ENCODE data around the gene HMGCS1. TPM values are rescaled to one million over a fixed set of nuclear protein-coding genes. Genes with fewer than 3 reads are reported as not detected.

The HMGCS1 gene
- total RNA-seq = 518 and 529 TPM in 2 replicates
- long read RNA-seq, transcript HMGCS1-202 (10 exons, 3,466 nt) = major isoform, 107 of 282 reads
- long read RNA-seq, transcript HMGCS1-201 (11 exons, 3,506 nt) = minor isoform, 63 of 282 reads
- long read RNA-seq, partial matches to known transcripts = 35 of 282 reads
- long read RNA-seq, other reads (novel, unspliced or antisense) = 75 of 282 reads

- Mint-ChIP-seq H3K4me3 (peak within 1 kb of the TSS; percentile 97), H3K4me1 (peaks cover 64% of the 10 kb centered on the region), H3K27ac (ENCODE audit: unreplicated experiment) (peak within 1 kb of the TSS; percentile 95), H3K36me3 (ENCODE audit: low read depth) (peaks cover 36% of the 10 kb centered on the region), H3K27me3 (ENCODE audit: low read depth) (no peaks in the 10 kb centered on the region), H3K9me3 (peaks cover 21% of the 10 kb centered on the region)
- TF ChIP-seq CTCF (conservative IDR thresholded peaks at IDR 0.05) = no peak
- peak; percentile 96 for DNase-seq (ENCODE audit: low read depth, low spot score)
Observed at GRCh38 chr5:43313035-43313853, at the start of gene HMGCS1. Gene HMGCS1, minus strand, starts transcription at chr5:43313412. Its CDS starts 14,447 bp downstream, at chr5:43298965.

- Mint-ChIP-seq H3K27ac (ENCODE audit: unreplicated experiment) (no peak overlapping the region), H3K27me3 (ENCODE audit: low read depth) (no peaks in the 10 kb centered on the region), H3K9me3 (peaks cover 16% of the 10 kb centered on the region), H3K4me1 (no peaks in the 10 kb centered on the region), H3K4me3 (no peak overlapping the region), H3K36me3 (ENCODE audit: low read depth) (peaks cover 5% of the 10 kb centered on the region)
- TF ChIP-seq CTCF (conservative IDR thresholded peaks at IDR 0.05) = no peak
- DNase-seq (ENCODE audit: low read depth, low spot score) = no peak
Observed at GRCh38 chr5:43358726-43359125, 45.5 kb upstream of the HMGCS1 start.

GRCh38 chr5:43358301-43358700 is 45.1 kb upstream of the HMGCS1 start:
- no peak for TF ChIP-seq CTCF (conservative IDR thresholded peaks at IDR 0.05)
- peaks cover 16% of the 10 kb centered on the region for H3K9me3 Mint-ChIP-seq
- peaks cover 5% of the 10 kb centered on the region for H3K36me3 Mint-ChIP-seq (ENCODE audit: low read depth)
- H3K4me3 Mint-ChIP-seq = no peak overlapping the region
- no peak for DNase-seq (ENCODE audit: low read depth, low spot score)
- H3K27ac Mint-ChIP-seq (ENCODE audit: unreplicated experiment) = no peak overlapping the region
- H3K27me3 Mint-ChIP-seq (ENCODE audit: low read depth) = no peaks in the 10 kb centered on the region
- no peaks in the 10 kb centered on the region for H3K4me1 Mint-ChIP-seq

- Mint-ChIP-seq H3K36me3 (ENCODE audit: low read depth) (peaks cover 5% of the 10 kb centered on the region), H3K27me3 (ENCODE audit: low read depth) (no peaks in the 10 kb centered on the region), H3K27ac (ENCODE audit: unreplicated experiment) (no peak overlapping the region), H3K9me3 (peaks cover 16% of the 10 kb centered on the region), H3K4me1 (no peaks in the 10 kb centered on the region), H3K4me3 (no peak overlapping the region)
- no peak for DNase-seq (ENCODE audit: low read depth, low spot score)
- no peak for TF ChIP-seq CTCF (conservative IDR thresholded peaks at IDR 0.05)
Observed at GRCh38 chr5:43357878-43358281, 44.7 kb upstream of the HMGCS1 start.

- TF ChIP-seq CTCF (conservative IDR thresholded peaks at IDR 0.05) = no peak
- H3K4me3 Mint-ChIP-seq = no peak overlapping the region
- peaks cover 5% of the 10 kb centered on the region for H3K36me3 Mint-ChIP-seq (ENCODE audit: low read depth)
- H3K27me3 Mint-ChIP-seq (ENCODE audit: low read depth) = no peaks in the 10 kb centered on the region
- H3K9me3 Mint-ChIP-seq = peaks cover 16% of the 10 kb centered on the region
- no peak for DNase-seq (ENCODE audit: low read depth, low spot score)
- no peak overlapping the region for H3K27ac Mint-ChIP-seq (ENCODE audit: unreplicated experiment)
- no peaks in the 10 kb centered on the region for H3K4me1 Mint-ChIP-seq
Observed at GRCh38 chr5:43357067-43357466, 43.9 kb upstream of the HMGCS1 start.
